ENCODE measurements around the gene CYP3A7. TPM values are rescaled to one million over a fixed set of nuclear protein-coding genes. Genes with fewer than 3 reads are reported as not detected.
"Not testable (repeated sequence)": the region's sequence is repeated elsewhere in the genome, so short reads cannot be mapped to it uniquely, and the experiment has no call there.

Gene CYP3A7
- polyA plus RNA-seq, 1 donor (not counting 4 experiments of a cell fraction or from before 2014, with no cell fraction given), result not detected

- H3K27ac ChIP-seq (ENCODE audit: control insufficient read depth, insufficient read depth, low read length); H3K4me2 ChIP-seq (ENCODE audit: control insufficient read depth, extremely low read depth, insufficient read depth, low read depth, low read length); DNase-seq (ENCODE audit: low read depth, low spot score); H3K9ac ChIP-seq (ENCODE audit: control insufficient read depth, extremely low read depth, insufficient read depth, low read length); H2AFZ ChIP-seq (ENCODE audit: control insufficient read depth, low read length); H3K4me1 ChIP-seq (ENCODE audit: control insufficient read depth, extremely low read depth, insufficient read depth, low read length); H3K79me2 ChIP-seq (ENCODE audit: control insufficient read depth, insufficient read depth, low read length); H3K4me3 ChIP-seq (ENCODE audit: control insufficient read depth in 2 of 3, extremely low read depth in 1 of 3, insufficient read depth in 2 of 3, low read depth in 1 of 3, low read length in 3 of 3); H3K36me3 ChIP-seq (ENCODE audit: control insufficient read depth in 2 of 2, extremely low read depth in 1 of 2, insufficient read depth in 2 of 2, low read length in 2 of 2); FAIRE-seq; H4K20me1 ChIP-seq (ENCODE audit: control insufficient read depth, extremely low read depth, insufficient read depth, low read length); H3K9me1 ChIP-seq (ENCODE audit: control insufficient read depth, extremely low read depth, insufficient read depth, low read length); H3K9me3 ChIP-seq (ENCODE audit: control insufficient read depth, low read depth, low read length); dilution Hi-C loops (cut with MboI; ENCODE audit: extremely low pct_ligation_motif_present, low sequenced_read_pairs); H3K27me3 ChIP-seq (ENCODE audit: control insufficient read depth, extremely low read depth, insufficient read depth, low read length): not testable (repeated sequence)
Observed at GRCh38 chr7:99690918-99691317, 44.1 kb downstream of the CYP3A7 start.

DNA sequence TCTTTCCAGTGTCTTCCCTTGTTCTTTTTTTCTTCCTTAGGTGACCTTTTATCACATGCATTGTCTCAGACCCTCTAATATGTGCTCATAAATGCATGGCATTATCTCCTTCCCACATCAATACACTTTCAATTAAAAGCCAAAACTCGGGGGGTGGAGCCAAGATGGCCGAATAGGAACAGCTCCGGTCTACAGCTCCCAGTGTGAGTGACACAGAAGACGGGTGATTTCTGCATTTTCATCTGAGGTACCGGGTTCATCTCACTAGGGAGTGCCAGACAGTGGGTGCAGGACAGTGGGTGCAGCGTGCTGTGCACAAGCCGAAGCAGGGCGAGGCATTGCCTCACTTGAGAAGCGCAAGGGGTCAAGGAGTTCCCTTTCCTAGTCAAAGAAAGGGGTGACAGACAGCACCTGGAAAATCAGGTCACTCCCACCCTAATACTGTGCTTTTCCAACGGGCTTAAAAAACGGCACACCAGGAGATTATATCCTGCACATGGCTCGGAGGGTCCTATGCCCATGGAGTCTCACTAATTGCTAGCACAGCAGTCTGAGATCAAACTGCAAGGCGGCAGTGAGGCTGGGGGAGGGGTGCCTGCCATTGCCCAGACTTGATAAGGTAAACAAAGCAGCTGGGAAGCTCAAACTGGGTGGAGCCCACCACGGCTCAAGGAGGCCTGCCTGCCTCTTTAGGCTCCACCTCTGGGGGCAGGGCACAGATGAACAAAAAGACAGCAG is 49.0 kb downstream of the CYP3A7 start:
- H3K4me1 ChIP-seq (ENCODE audit: control insufficient read depth, extremely low read depth, insufficient read depth, low read length); H3K36me3 ChIP-seq (ENCODE audit: control insufficient read depth in 2 of 2, extremely low read depth in 1 of 2, insufficient read depth in 2 of 2, low read length in 2 of 2); DNase-seq (ENCODE audit: low read depth, low spot score); H3K4me3 ChIP-seq (ENCODE audit: control insufficient read depth in 2 of 3, extremely low read depth in 1 of 3, insufficient read depth in 2 of 3, low read depth in 1 of 3, low read length in 3 of 3); H3K27me3 ChIP-seq (ENCODE audit: control insufficient read depth, extremely low read depth, insufficient read depth, low read length); H4K20me1 ChIP-seq (ENCODE audit: control insufficient read depth, extremely low read depth, insufficient read depth, low read length); H2AFZ ChIP-seq (ENCODE audit: control insufficient read depth, low read length); H3K4me2 ChIP-seq (ENCODE audit: control insufficient read depth, extremely low read depth, insufficient read depth, low read depth, low read length); H3K27ac ChIP-seq (ENCODE audit: control insufficient read depth, insufficient read depth, low read length); H3K9me3 ChIP-seq (ENCODE audit: control insufficient read depth, low read depth, low read length); H3K9ac ChIP-seq (ENCODE audit: control insufficient read depth, extremely low read depth, insufficient read depth, low read length); FAIRE-seq; H3K9me1 ChIP-seq (ENCODE audit: control insufficient read depth, extremely low read depth, insufficient read depth, low read length); dilution Hi-C loops (cut with MboI; ENCODE audit: extremely low pct_ligation_motif_present, low sequenced_read_pairs); H3K79me2 ChIP-seq (ENCODE audit: control insufficient read depth, insufficient read depth, low read length): not testable (repeated sequence)

- no peak for DNase-seq (ENCODE audit: low read depth, low spot score)
- H3K9me1 ChIP-seq (ENCODE audit: control insufficient read depth, extremely low read depth, insufficient read depth, low read length), result no peaks in the 10 kb centered on the region
- H3K36me3 ChIP-seq (ENCODE audit: control insufficient read depth in 2 of 2, extremely low read depth in 1 of 2, insufficient read depth in 2 of 2, low read length in 2 of 2), result no peaks in the 10 kb centered on the region
- H3K27ac ChIP-seq (ENCODE audit: control insufficient read depth, insufficient read depth, low read length), result no peak overlapping the region
- no peak overlapping the region for H3K9ac ChIP-seq (ENCODE audit: control insufficient read depth, extremely low read depth, insufficient read depth, low read length)
- no peaks in the 10 kb centered on the region for H4K20me1 ChIP-seq (ENCODE audit: control insufficient read depth, extremely low read depth, insufficient read depth, low read length)
- dilution Hi-C loops (cut with MboI; ENCODE audit: extremely low pct_ligation_motif_present, low sequenced_read_pairs), result no loop called here
- no peak overlapping the region for H3K4me2 ChIP-seq (ENCODE audit: control insufficient read depth, extremely low read depth, insufficient read depth, low read depth, low read length)
- FAIRE-seq, result no peak
- H3K4me1 ChIP-seq (ENCODE audit: control insufficient read depth, extremely low read depth, insufficient read depth, low read length), result no peaks in the 10 kb centered on the region
- no peaks in the 10 kb centered on the region for H3K27me3 ChIP-seq (ENCODE audit: control insufficient read depth, extremely low read depth, insufficient read depth, low read length)
- H3K4me3 ChIP-seq (ENCODE audit: control insufficient read depth in 2 of 3, extremely low read depth in 1 of 3, insufficient read depth in 2 of 3, low read depth in 1 of 3, low read length in 3 of 3), result no peak overlapping the region
- H2AFZ ChIP-seq (ENCODE audit: control insufficient read depth, low read length), result no peak overlapping the region
- no peaks in the 10 kb centered on the region for H3K79me2 ChIP-seq (ENCODE audit: control insufficient read depth, insufficient read depth, low read length)
- TF ChIP-seq EZH2 (IDR thresholded peaks at IDR 0.05; ENCODE audit: low read length), result no peak
- TF ChIP-seq, protein P1, sequence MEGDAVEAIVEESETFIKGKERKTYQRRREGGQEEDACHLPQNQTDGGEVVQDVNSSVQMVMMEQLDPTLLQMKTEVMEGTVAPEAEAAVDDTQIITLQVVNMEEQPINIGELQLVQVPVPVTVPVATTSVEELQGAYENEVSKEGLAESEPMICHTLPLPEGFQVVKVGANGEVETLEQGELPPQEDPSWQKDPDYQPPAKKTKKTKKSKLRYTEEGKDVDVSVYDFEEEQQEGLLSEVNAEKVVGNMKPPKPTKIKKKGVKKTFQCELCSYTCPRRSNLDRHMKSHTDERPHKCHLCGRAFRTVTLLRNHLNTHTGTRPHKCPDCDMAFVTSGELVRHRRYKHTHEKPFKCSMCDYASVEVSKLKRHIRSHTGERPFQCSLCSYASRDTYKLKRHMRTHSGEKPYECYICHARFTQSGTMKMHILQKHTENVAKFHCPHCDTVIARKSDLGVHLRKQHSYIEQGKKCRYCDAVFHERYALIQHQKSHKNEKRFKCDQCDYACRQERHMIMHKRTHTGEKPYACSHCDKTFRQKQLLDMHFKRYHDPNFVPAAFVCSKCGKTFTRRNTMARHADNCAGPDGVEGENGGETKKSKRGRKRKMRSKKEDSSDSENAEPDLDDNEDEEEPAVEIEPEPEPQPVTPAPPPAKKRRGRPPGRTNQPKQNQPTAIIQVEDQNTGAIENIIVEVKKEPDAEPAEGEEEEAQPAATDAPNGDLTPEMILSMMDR (optimal IDR thresholded peaks at IDR 0.05 in 1 of 3, IDR thresholded peaks at IDR 0.05 in 1 of 3, conservative IDR thresholded peaks at IDR 0.05 in 1 of 3; ENCODE audit: extremely low read depth in 1 of 3, insufficient read depth in 2 of 3, low read length in 3 of 3), result no peak
- H3K9me3 ChIP-seq (ENCODE audit: control insufficient read depth, low read depth, low read length), result no peaks in the 10 kb centered on the region
Observed at GRCh38 chr7:99685129-99685758, 49.8 kb downstream of the CYP3A7 start.

All from keratinocyte (primary cell).